ENCODE data around the gene KRT38. TPM values are rescaled to one million over a fixed set of nuclear protein-coding genes. Genes with fewer than 3 reads are reported as not detected.

Gene KRT38
- total RNA-seq, 1 donor from 2014 or later = not detected

DNA sequence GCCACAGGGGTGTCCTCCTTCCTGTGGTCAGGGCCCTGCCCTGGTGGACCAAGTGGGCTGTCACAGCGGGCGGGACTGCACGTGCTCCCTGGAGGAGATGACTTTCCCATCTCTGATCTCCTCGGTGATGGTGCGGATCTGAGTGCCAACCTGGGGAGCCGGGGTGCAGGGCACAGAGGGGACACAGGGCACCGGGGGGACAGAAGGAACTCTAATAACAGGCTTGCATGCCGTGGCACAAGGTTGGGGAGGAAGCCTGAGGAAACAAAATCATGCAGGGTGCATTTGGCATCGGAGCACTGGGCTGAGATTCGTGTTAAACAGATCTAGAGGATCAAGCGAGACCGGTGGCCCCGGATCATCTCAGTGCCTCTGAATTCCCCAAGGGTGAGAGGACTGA is 45.5 kb upstream of the KRT38 start:
- peaks cover 2% of the 10 kb centered on the region for H3K36me3 Mint-ChIP-seq (ENCODE audit: low read depth, unreplicated experiment)
- Histone ChIP-seq H3K4me2 (ENCODE audit: low read length) (no peak overlapping the region), H4K20me1 (ENCODE audit: insufficient read depth, low read length) (no peaks in the 10 kb centered on the region), H3K36me3 (ENCODE audit: insufficient read depth, low read length) (no peaks in the 10 kb centered on the region), H3K9ac (ENCODE audit: low read length) (no peak overlapping the region), H2AFZ (ENCODE audit: low read depth, low read length) (no peak overlapping the region), H3K79me2 (ENCODE audit: insufficient read depth, low read length) (no peaks in the 10 kb centered on the region), H3K9me3 (ENCODE audit: insufficient read depth, low read depth, low read length) (no peaks in the 10 kb centered on the region), H3K27me3 (ENCODE audit: insufficient read depth, low read length) (peaks cover 3% of the 10 kb centered on the region), H3K4me3 (ENCODE audit: insufficient read depth, low read depth, low read length) (no peak overlapping the region), H3K4me1 (ENCODE audit: insufficient read depth, low read length) (no peaks in the 10 kb centered on the region), H3K27ac (ENCODE audit: low read depth, low read length) (no peak overlapping the region)
- DNase-seq (ENCODE audit: low read depth) (no peak), FAIRE-seq (no peak)
- no peaks in the 10 kb centered on the region for H3K4me1 Mint-ChIP-seq (ENCODE audit: low read depth, unreplicated experiment)
- no peak overlapping the region for H3K27ac Mint-ChIP-seq (ENCODE audit: unreplicated experiment)
- H3K9me3 Mint-ChIP-seq (ENCODE audit: unreplicated experiment) = no peaks in the 10 kb centered on the region
- TF ChIP-seq, protein P1, sequence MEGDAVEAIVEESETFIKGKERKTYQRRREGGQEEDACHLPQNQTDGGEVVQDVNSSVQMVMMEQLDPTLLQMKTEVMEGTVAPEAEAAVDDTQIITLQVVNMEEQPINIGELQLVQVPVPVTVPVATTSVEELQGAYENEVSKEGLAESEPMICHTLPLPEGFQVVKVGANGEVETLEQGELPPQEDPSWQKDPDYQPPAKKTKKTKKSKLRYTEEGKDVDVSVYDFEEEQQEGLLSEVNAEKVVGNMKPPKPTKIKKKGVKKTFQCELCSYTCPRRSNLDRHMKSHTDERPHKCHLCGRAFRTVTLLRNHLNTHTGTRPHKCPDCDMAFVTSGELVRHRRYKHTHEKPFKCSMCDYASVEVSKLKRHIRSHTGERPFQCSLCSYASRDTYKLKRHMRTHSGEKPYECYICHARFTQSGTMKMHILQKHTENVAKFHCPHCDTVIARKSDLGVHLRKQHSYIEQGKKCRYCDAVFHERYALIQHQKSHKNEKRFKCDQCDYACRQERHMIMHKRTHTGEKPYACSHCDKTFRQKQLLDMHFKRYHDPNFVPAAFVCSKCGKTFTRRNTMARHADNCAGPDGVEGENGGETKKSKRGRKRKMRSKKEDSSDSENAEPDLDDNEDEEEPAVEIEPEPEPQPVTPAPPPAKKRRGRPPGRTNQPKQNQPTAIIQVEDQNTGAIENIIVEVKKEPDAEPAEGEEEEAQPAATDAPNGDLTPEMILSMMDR (IDR thresholded peaks at IDR 0.05; ENCODE audit: insufficient read depth, low read depth, low read length) = no peak
- TF ChIP-seq EZH2 (IDR thresholded peaks at IDR 0.05; ENCODE audit: insufficient read depth, low read length) = no peak
- no peak overlapping the region for H3K4me3 Mint-ChIP-seq (ENCODE audit: unreplicated experiment)
- peaks cover 64% of the 10 kb centered on the region for H3K27me3 Mint-ChIP-seq (ENCODE audit: low read depth, unreplicated experiment)

DNA sequence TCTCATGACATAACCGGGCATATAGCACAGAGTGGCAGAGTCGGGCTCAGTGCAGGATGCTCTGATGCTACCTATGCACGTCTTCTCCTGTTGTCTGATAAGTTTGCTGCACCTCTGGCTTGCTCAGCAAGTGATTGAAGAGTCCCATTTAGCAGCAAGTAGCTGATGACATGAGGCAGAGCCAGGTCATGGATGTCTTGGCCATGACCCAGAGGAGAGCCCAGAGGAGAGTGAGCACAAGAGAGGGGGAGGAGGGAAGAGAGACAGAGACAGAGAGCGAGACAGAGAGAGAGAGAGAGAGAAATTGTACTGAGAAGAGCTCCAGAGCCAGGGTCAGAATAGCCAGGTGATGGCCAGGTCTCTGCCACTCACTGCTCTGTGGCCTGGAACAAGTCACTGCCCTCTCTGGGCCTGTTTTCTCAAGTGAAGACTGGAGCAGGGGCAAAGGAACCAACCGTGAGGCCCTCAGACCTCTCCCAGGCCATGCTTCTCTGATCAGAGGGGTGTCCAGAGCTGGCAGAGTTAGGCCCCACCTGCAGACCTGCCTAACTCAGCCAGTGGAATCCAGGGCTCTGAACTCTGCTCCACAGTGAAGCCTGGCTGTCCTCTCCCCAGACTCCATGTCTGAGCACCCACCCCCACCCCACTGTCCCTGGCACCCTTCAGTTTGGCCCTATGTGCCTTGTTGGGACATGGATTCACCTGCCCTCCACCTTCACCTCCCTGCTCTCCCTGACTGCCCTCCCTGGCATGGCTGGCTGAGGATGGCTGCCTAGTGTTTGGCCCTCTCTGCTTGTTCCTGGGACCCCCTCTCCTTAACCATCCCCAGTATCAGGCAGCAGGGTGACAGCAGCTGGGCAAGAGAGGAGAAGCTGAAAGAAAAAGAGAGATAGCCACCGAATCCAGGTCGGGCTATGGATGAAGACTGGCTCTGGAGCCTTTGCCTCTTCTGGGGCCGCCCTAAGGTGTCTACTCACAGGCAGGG is 44.4 kb upstream of the KRT38 start:
- H3K9ac ChIP-seq (ENCODE audit: low read length) = no peak overlapping the region
- H4K20me1 ChIP-seq (ENCODE audit: insufficient read depth, low read length) = no peaks in the 10 kb centered on the region
- peaks cover 3% of the 10 kb centered on the region for H3K27me3 ChIP-seq (ENCODE audit: insufficient read depth, low read length)
- Mint-ChIP-seq H3K4me1 (ENCODE audit: low read depth, unreplicated experiment) (no peaks in the 10 kb centered on the region), H3K9me3 (ENCODE audit: unreplicated experiment) (no peaks in the 10 kb centered on the region), H3K27ac (ENCODE audit: unreplicated experiment) (no peak overlapping the region), H3K36me3 (ENCODE audit: low read depth, unreplicated experiment) (peaks cover 2% of the 10 kb centered on the region), H3K27me3 (ENCODE audit: low read depth, unreplicated experiment) (peaks cover 60% of the 10 kb centered on the region), H3K4me3 (ENCODE audit: unreplicated experiment) (no peak overlapping the region)
- FAIRE-seq = no peak
- H3K36me3 ChIP-seq (ENCODE audit: insufficient read depth, low read length) = no peaks in the 10 kb centered on the region
- H3K79me2 ChIP-seq (ENCODE audit: insufficient read depth, low read length) = no peaks in the 10 kb centered on the region
- H3K4me3 ChIP-seq (ENCODE audit: insufficient read depth, low read depth, low read length) = no peak overlapping the region
- no peak overlapping the region for H2AFZ ChIP-seq (ENCODE audit: low read depth, low read length)
- no peak for DNase-seq (ENCODE audit: low read depth)
- H3K27ac ChIP-seq (ENCODE audit: low read depth, low read length) = no peak overlapping the region
- TF ChIP-seq, protein P1 (IDR thresholded peaks at IDR 0.05; ENCODE audit: insufficient read depth, low read depth, low read length) = no peak
- TF ChIP-seq EZH2 (IDR thresholded peaks at IDR 0.05; ENCODE audit: insufficient read depth, low read length) = no peak
- H3K4me2 ChIP-seq (ENCODE audit: low read length) = no peak overlapping the region
- no peaks in the 10 kb centered on the region for H3K9me3 ChIP-seq (ENCODE audit: insufficient read depth, low read depth, low read length)
- no peaks in the 10 kb centered on the region for H3K4me1 ChIP-seq (ENCODE audit: insufficient read depth, low read length)
